ENCODE results near the gene PRCC. TPM values are rescaled to one million over a fixed set of nuclear protein-coding genes. Genes with fewer than 3 reads are reported as not detected.

The PRCC gene
- total RNA-seq, 2 donors from 2014 or later = 22.9 to 34.5 TPM

GRCh38 chr1:156750711-156751450, 16.5 kb upstream of the PRCC start:
- no peaks in the 10 kb centered on the region for H3K27me3 ChIP-seq (replicated peaks; ENCODE audit: insufficient read depth)
- ATAC-seq (ENCODE audit: insufficient number of reproducible peaks, low FRiP score, low read depth) = no peak
- TF ChIP-seq, protein P1, sequence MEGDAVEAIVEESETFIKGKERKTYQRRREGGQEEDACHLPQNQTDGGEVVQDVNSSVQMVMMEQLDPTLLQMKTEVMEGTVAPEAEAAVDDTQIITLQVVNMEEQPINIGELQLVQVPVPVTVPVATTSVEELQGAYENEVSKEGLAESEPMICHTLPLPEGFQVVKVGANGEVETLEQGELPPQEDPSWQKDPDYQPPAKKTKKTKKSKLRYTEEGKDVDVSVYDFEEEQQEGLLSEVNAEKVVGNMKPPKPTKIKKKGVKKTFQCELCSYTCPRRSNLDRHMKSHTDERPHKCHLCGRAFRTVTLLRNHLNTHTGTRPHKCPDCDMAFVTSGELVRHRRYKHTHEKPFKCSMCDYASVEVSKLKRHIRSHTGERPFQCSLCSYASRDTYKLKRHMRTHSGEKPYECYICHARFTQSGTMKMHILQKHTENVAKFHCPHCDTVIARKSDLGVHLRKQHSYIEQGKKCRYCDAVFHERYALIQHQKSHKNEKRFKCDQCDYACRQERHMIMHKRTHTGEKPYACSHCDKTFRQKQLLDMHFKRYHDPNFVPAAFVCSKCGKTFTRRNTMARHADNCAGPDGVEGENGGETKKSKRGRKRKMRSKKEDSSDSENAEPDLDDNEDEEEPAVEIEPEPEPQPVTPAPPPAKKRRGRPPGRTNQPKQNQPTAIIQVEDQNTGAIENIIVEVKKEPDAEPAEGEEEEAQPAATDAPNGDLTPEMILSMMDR (IDR thresholded peaks at IDR 0.05) = no peak
- peaks cover 39 to 48% of the 10 kb centered on the region in 2 donors for H3K4me1 ChIP-seq (ENCODE audit: control insufficient read depth in 1 of 2, low read depth in 2 of 2)
- peak overlapping the region; percentile 85 to 94 for H3K27ac ChIP-seq
- H3K36me3 ChIP-seq = no peaks in the 10 kb centered on the region
- H3K9me3 ChIP-seq = no peaks in the 10 kb centered on the region
- DNase-seq (ENCODE audit: low spot score) = no peak
- peak overlapping the region; percentile 82 for H3K4me3 ChIP-seq

GRCh38 chr1:156751451-156751756, 15.9 kb upstream of the PRCC start, which contains the start of gene HDGF:
Gene HDGF (minus strand): TSS chr1:156751675. CDS start chr1:156751429, 246 bp downstream.
- TF ChIP-seq, protein P1 (IDR thresholded peaks at IDR 0.05) = no peak
- no peaks in the 10 kb centered on the region for H3K9me3 ChIP-seq
- ATAC-seq (ENCODE audit: insufficient number of reproducible peaks, low FRiP score, low read depth) (no peak), DNase-seq (ENCODE audit: low spot score) (no peak)
- peak within 1 kb of the TSS; percentile 82 for H3K4me3 ChIP-seq
- no peaks in the 10 kb centered on the region for H3K36me3 ChIP-seq
- H3K27me3 ChIP-seq (replicated peaks; ENCODE audit: insufficient read depth) = no peaks in the 10 kb centered on the region
- peaks cover 34 to 42% of the 10 kb centered on the region in 2 donors for H3K4me1 ChIP-seq (ENCODE audit: control insufficient read depth in 1 of 2, low read depth in 2 of 2)
- H3K27ac ChIP-seq = peak within 1 kb of the TSS; percentile 85 to 94

- no peaks in the 10 kb centered on the region for H3K9me3 ChIP-seq
- TF ChIP-seq, protein P1 (IDR thresholded peaks at IDR 0.05) = peak; percentile 8
- peak; percentile 83 for ATAC-seq (ENCODE audit: insufficient number of reproducible peaks, low FRiP score, low read depth)
- no peaks in the 10 kb centered on the region for H3K36me3 ChIP-seq
- H3K4me3 ChIP-seq = peak overlapping the region; percentile 82
- peaks cover 33 to 41% of the 10 kb centered on the region in 2 donors for H3K4me1 ChIP-seq (ENCODE audit: control insufficient read depth in 1 of 2, low read depth in 2 of 2)
- H3K27ac ChIP-seq = peak overlapping the region; percentile 72 to 94
- DNase-seq (ENCODE audit: low spot score) = peak; percentile 89
- no peaks in the 10 kb centered on the region for H3K27me3 ChIP-seq (replicated peaks; ENCODE audit: insufficient read depth)
Observed at GRCh38 chr1:156751757-156752481, 15.4 kb upstream of the PRCC start.

GRCh38 chr1:156752843-156753482, 14.4 kb upstream of the PRCC start:
- TF ChIP-seq, protein P1 (IDR thresholded peaks at IDR 0.05) = no peak
- Histone ChIP-seq H3K27me3 (replicated peaks; ENCODE audit: insufficient read depth) (no peaks in the 10 kb centered on the region), H3K9me3 (no peaks in the 10 kb centered on the region), H3K4me1 (ENCODE audit: control insufficient read depth in 1 of 2, low read depth in 2 of 2) (peaks cover 27 to 34% of the 10 kb centered on the region in 2 donors), H3K4me3 (peak overlapping the region; percentile 82), H3K36me3 (no peaks in the 10 kb centered on the region), H3K27ac (no peak overlapping the region)
- DNase-seq (ENCODE audit: low spot score) = no peak
- ATAC-seq (ENCODE audit: insufficient number of reproducible peaks, low FRiP score, low read depth) = no peak

GRCh38 chr1:156754219-156754618, 13.1 kb upstream of the PRCC start:
- no peak overlapping the region for H3K4me3 ChIP-seq
- no peak for ATAC-seq (ENCODE audit: insufficient number of reproducible peaks, low FRiP score, low read depth)
- no peaks in the 10 kb centered on the region for H3K27me3 ChIP-seq (replicated peaks; ENCODE audit: insufficient read depth)
- DNase-seq (ENCODE audit: low spot score) = no peak
- no peaks in the 10 kb centered on the region for H3K9me3 ChIP-seq
- no peaks in the 10 kb centered on the region for H3K36me3 ChIP-seq
- peaks cover 15 to 22% of the 10 kb centered on the region in 2 donors for H3K4me1 ChIP-seq (ENCODE audit: control insufficient read depth in 1 of 2, low read depth in 2 of 2)
- TF ChIP-seq, protein P1 (IDR thresholded peaks at IDR 0.05) = no peak
- H3K27ac ChIP-seq = no peak overlapping the region
